ENCODE data around the gene PLK3. TPM values are rescaled to one million over a fixed set of nuclear protein-coding genes. Genes with fewer than 3 reads are reported as not detected.

PLK3 gene
- total and polyA plus RNA-seq, 9 of the 15 experiments (the other 6 are each of a cell fraction or from before 2014, with no cell fraction given) = 0.52 to 22.7 (median 11.0) TPM

DNA sequence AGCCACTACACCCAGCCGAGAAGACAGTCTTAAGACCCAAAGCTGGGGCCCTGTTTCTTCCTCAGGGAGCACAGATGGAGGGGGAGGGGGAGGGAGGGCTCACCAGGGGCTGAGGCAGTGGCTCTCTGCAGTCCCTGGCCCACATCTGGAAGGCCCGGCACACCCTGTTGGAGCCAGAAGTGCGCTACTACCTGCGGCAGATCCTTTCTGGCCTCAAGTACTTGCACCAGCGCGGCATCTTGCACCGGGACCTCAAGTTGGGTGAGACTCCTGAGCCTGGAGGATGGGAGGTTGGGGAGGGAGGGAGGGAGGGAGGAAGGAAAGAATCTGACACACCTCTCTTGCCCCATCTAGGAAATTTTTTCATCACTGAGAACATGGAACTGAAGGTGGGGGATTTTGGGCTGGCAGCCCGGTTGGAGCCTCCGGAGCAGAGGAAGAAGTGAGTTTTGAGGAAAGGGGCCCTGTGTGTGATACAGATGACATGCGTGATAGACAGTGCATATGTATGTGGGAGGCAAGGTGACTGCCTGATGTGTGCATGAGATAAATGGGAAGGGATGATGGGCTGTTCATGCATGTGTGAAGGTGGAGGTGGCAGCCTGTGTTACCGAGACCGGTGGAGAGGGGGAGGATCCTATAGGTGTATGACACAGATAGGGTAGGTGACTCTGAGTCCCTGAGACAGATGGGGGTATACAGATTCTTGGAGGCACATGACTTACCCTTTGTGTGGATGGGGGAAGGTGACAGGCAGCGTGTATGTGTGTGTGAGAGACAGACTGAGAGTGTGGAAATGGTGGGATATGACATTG, 1.5 kb downstream of the PLK3 start (continued):
- TF ChIP-seq, protein P1, sequence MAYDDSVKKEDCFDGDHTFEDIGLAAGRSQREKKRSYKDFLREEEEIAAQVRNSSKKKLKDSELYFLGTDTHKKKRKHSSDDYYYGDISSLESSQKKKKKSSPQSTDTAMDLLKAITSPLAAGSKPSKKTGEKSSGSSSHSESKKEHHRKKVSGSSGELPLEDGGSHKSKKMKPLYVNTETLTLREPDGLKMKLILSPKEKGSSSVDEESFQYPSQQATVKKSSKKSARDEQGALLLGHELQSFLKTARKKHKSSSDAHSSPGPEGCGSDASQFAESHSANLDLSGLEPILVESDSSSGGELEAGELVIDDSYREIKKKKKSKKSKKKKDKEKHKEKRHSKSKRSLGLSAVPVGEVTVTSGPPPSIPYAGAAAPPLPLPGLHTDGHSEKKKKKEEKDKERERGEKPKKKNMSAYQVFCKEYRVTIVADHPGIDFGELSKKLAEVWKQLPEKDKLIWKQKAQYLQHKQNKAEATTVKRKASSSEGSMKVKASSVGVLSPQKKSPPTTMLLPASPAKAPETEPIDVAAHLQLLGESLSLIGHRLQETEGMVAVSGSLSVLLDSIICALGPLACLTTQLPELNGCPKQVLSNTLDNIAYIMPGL (CRISPR knock-in tag; IDR thresholded peaks at IDR 0.05) = no peak
- TF ChIP-seq SAFB2 (IDR thresholded peaks at IDR 0.05; ENCODE audit: borderline replicate concordance, low read depth, low read length, severe bottlenecking) (no peak), DDX20 (tag; IDR thresholded peaks at IDR 0.05; ENCODE audit: low read depth) (no peak), ZNF436 (CRISPR knock-in tag; IDR thresholded peaks at IDR 0.05) (no peak), NONO (IDR thresholded peaks at IDR 0.05; ENCODE audit: low read depth in 2 of 2, low read length in 1 of 2) (no peak), GTF2A2 (tag; IDR thresholded peaks at IDR 0.05) (no peak), PHF8 (IDR thresholded peaks at IDR 0.05; ENCODE audit: borderline replicate concordance, low read length) (no peak), ZNF12 (CRISPR knock-in tag; IDR thresholded peaks at IDR 0.05) (no peak), ZSCAN32 (CRISPR knock-in tag; IDR thresholded peaks at IDR 0.05) (no peak), ZNF212 (CRISPR knock-in tag; IDR thresholded peaks at IDR 0.05) (no peak), ERF (CRISPR knock-in tag; IDR thresholded peaks at IDR 0.05) (no peak), OTX1 (CRISPR knock-in tag; IDR thresholded peaks at IDR 0.05) (no peak; the same call in 1 of the 2 replicates), HDAC6 (IDR thresholded peaks at IDR 0.05; ENCODE audit: low read depth, low read length) (no peak), FOXK2 (conservative IDR thresholded peaks at IDR 0.05 in 1 of 2, IDR thresholded peaks at IDR 0.05 in 1 of 2; ENCODE audit: low read depth in 2 of 2) (no peak), SP1 (CRISPR knock-in tag; IDR thresholded peaks at IDR 0.05) (peak; percentile 71; the same call in 1 of the 2 replicates), POLR2A (conservative IDR thresholded peaks at IDR 0.05) (peak; percentile 48; the same call in 1 of the 2 replicates), SMARCA5 (IDR thresholded peaks at IDR 0.05) (no peak), NFRKB (IDR thresholded peaks at IDR 0.05; ENCODE audit: low read depth) (no peak), KLF10 (CRISPR knock-in tag; IDR thresholded peaks at IDR 0.05) (no peak), SRSF3 (IDR thresholded peaks at IDR 0.05; ENCODE audit: insufficient read depth, low read length) (no peak), CBX1 (IDR thresholded peaks at IDR 0.05; ENCODE audit: low read depth) (no peak), HLTF (IDR thresholded peaks at IDR 0.05) (no peak), TAF1 (IDR thresholded peaks at IDR 0.05; ENCODE audit: control insufficient read depth, extremely low read depth, insufficient read depth, low read length, severe bottlenecking) (no peak), CREB1 (IDR thresholded peaks at IDR 0.05) (no peak), CREB1 (CRISPR knock-in tag; IDR thresholded peaks at IDR 0.05) (no peak), ZNF121 (CRISPR knock-in tag; conservative IDR thresholded peaks at IDR 0.05) (no peak)
- TF ChIP-seq, protein P2, sequence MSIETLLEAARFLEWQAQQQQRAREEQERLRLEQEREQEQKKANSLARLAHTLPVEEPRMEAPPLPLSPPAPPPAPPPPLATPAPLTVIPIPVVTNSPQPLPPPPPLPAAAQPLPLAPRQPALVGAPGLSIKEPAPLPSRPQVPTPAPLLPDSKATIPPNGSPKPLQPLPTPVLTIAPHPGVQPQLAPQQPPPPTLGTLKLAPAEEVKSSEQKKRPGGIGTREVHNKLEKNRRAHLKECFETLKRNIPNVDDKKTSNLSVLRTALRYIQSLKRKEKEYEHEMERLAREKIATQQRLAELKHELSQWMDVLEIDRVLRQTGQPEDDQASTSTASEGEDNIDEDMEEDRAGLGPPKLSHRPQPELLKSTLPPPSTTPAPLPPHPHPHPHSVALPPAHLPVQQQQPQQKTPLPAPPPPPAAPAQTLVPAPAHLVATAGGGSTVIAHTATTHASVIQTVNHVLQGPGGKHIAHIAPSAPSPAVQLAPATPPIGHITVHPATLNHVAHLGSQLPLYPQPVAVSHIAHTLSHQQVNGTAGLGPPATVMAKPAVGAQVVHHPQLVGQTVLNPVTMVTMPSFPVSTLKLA (conservative IDR thresholded peaks at IDR 0.05) = 0 out of 4 replicates have a peak, but pooled peaks have one; percentile 16 to 49
- TF ChIP-seq, protein P3, sequence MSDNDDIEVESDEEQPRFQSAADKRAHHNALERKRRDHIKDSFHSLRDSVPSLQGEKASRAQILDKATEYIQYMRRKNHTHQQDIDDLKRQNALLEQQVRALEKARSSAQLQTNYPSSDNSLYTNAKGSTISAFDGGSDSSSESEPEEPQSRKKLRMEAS (CRISPR knock-in tag; IDR thresholded peaks at IDR 0.05) = no peak; the same call in 1 of the 2 replicates
